GM12865 (cell line): ENCODE measurements around the gene AP3S2.

Source experiments
- DNase-seq: peaks from one replicate; pipeline ENCODE4 v3.0.0; 2010; ENCODE audit warnings: low read depth
- H3K4me3 ChIP-seq: 2 replicates; pipeline ENCODE4 v1.5.1; 2011; ENCODE audit warnings: mild to moderate bottlenecking, low read depth, low read length, control low read depth
- CTCF ChIP-seq: IDR thresholded peaks from 2 replicates; pipeline ENCODE4 v1.5.1; 2011; ENCODE audit warnings: low read length, control low read depth, low read depth, inconsistent platforms; ENCODE audit not compliant: insufficient read depth; ENCODE audit errors: missing control alignments

AP3S2 gene

GRCh38 chr15:89809787-89810148 lies 84.0 kb downstream of the AP3S2 start:
- TF ChIP-seq CTCF: no peak
- no peak overlapping the region for H3K4me3 ChIP-seq
- no peak for DNase-seq

GRCh38 chr15:89809093-89809786 lies 84.6 kb downstream of the AP3S2 start:
- no peak for DNase-seq
- no peak overlapping the region for H3K4me3 ChIP-seq
- TF ChIP-seq CTCF: no peak

- no peak for TF ChIP-seq CTCF
These were observed 85.5 kb downstream of the AP3S2 start for GRCh38 chr15:89808160-89808870.

GRCh38 chr15:89807689-89808088 lies 86.1 kb downstream of the AP3S2 start:
- TF ChIP-seq CTCF: no peak
- DNase-seq: no peak
- H3K4me3 ChIP-seq: no peak overlapping the region

More at GRCh38 chr15:89808160-89808870, 85.5 kb downstream of the AP3S2 start:
- H3K4me3 ChIP-seq: no peak overlapping the region
- no peak for DNase-seq

- no peak for DNase-seq
- H3K4me3 ChIP-seq: no peak overlapping the region
- TF ChIP-seq CTCF: no peak
These were observed 86.9 kb downstream of the AP3S2 start for GRCh38 chr15:89806559-89807550.

GRCh38 chr15:89806210-89806558 lies 87.6 kb downstream of the AP3S2 start:
- no peak overlapping the region for H3K4me3 ChIP-seq
- no peak for TF ChIP-seq CTCF

More at GRCh38 chr15:89806210-89806558, 87.6 kb downstream of the AP3S2 start:
- DNase-seq: no peak
